Prostate gland (tissue), 2 donors: ENCODE data around the gene SIRPB1.

ENCODE experiments used
- CTCF ChIP-seq, 4 experiments: fragments of 200-600 bp in 2 of 4; fragments of 450-650 bp in 2 of 4; sonication (generic) in 2 of 4; IDR thresholded peaks; 1 replicate in 3 of 4; 2 replicates in 1 of 4; pipeline ENCODE4 v1.5.1; 2016 to 2019; ENCODE audit warnings: antibody characterized with exemption in 4 of 4, mild to moderate bottlenecking in 2 of 4, moderate library complexity in 2 of 4
- POLR2A ChIP-seq: fragments of 450-650 bp; IDR thresholded peaks from one replicate; pipeline ENCODE4 v1.6.1; 2016; ENCODE audit warnings: antibody characterized with exemption, mild to moderate bottlenecking

DNA sequence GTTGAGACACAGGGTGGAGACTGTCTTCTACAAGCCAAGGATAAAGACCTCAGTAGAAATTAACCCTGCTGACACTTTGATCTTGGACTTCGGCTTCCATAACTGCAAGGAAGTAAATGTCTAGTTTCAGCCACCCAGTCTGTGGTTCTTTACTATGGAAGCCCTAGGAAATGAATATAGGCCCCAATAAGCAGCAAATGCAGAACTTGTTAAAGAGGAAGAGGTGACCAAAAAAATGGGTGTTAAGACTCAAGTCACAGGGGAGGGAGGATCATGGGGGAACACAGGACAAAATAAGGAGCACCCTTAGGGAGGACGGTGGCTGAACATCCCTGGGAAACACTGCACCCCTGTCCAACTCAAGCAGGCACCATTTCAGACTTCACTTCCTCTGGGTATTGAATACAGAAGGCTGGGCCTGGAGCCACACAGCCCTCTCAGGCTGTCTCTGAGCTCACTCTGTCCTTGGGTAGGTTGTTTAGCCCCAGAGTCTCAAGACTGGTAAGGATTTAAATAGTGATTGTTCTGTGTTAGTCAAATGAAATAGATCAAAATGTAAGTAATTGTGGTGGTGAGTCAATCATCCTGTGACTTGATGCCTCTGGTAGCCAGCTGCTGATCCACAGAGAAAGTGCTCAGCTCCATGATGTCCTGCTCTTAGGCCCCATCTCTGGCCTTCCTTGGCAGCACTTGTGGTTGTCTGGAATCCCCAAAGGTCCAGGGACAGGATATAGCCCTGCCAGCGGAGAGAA, 31.9 kb downstream of the SIRPB1 start:
- TF ChIP-seq POLR2A (no peak), CTCF (IDR thresholded peaks at IDR 0.05) (no peak)
